Neural progenitor cell (in vitro differentiated cells): ENCODE measurements around the gene KRT33A.

Experiments used
- EZH2 ChIP-seq: fragments of 200-600 bp; sonication (generic); IDR thresholded peaks from 2 replicates; pipeline ENCODE4 v1.6.1; 2017; ENCODE audit warnings: antibody characterized with exemption, mild to moderate bottlenecking, moderate library complexity
- EZH2phosphoT487 ChIP-seq: fragments of 200-600 bp; sonication (generic); IDR thresholded peaks from 2 replicates; pipeline ENCODE4 v1.6.1; 2017; ENCODE audit warnings: antibody characterized with exemption
- TF ChIP-seq, protein P1 (sequence below): fragments of 200-600 bp; sonication (generic); IDR thresholded peaks from 2 replicates; pipeline ENCODE4 v1.5.1; 2017; ENCODE audit warnings: antibody characterized with exemption, mild to moderate bottlenecking

DNA sequence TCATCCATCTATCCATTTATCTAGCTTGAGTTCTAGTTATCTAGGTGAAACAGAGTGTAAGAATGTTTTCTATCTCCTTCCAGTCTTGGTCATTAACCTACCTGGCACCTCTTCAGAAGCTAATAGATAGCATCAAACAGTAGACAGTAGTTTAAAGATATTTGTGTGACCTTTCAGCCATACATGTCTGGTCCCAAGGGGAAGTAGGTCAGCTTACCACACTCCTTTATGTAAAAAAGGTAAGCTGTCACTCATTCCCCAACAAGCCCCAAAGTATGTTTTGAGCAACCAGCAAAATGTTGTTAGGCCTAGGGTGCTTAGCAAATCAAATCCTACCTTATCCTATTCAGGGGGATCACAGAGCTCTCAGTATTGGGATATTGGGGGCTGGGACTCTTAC is 15.4 kb upstream of the KRT33A start:
- TF ChIP-seq, protein P1, sequence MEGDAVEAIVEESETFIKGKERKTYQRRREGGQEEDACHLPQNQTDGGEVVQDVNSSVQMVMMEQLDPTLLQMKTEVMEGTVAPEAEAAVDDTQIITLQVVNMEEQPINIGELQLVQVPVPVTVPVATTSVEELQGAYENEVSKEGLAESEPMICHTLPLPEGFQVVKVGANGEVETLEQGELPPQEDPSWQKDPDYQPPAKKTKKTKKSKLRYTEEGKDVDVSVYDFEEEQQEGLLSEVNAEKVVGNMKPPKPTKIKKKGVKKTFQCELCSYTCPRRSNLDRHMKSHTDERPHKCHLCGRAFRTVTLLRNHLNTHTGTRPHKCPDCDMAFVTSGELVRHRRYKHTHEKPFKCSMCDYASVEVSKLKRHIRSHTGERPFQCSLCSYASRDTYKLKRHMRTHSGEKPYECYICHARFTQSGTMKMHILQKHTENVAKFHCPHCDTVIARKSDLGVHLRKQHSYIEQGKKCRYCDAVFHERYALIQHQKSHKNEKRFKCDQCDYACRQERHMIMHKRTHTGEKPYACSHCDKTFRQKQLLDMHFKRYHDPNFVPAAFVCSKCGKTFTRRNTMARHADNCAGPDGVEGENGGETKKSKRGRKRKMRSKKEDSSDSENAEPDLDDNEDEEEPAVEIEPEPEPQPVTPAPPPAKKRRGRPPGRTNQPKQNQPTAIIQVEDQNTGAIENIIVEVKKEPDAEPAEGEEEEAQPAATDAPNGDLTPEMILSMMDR: no peak
- TF ChIP-seq EZH2phosphoT487 (no peak), EZH2 (no peak)
